Hepatocyte (in vitro differentiated cells): ENCODE data around the gene INPP4B. TPM values are rescaled to one million over a fixed set of nuclear protein-coding genes. Genes with fewer than 3 reads are reported as not detected.

Experiments
- DNase-seq: peaks from one replicate; pipeline ENCODE4 v3.0.0-alpha.2; 2016; ENCODE audit warnings: low spot score
- H2AFZ ChIP-seq: fragments of 200-600 bp; sonication (generic); 2 replicates; pipeline ENCODE4 v1.6.0; 2016; ENCODE audit warnings: antibody characterized with exemption, mild to moderate bottlenecking
- H3K27ac ChIP-seq: fragments of 200-600 bp; sonication (generic); 2 replicates; pipeline ENCODE4 v1.5.1; 2016; ENCODE audit warnings: mild to moderate bottlenecking
- H3K27me3 ChIP-seq: fragments of 200-600 bp; sonication (generic); 2 replicates; pipeline ENCODE4 v1.6.1; 2016
- H3K36me3 ChIP-seq: fragments of 200-600 bp; sonication (generic); replicated peaks from 2 replicates; pipeline ENCODE4 v1.5.1; 2016; ENCODE audit warnings: low read depth; ENCODE audit not compliant: insufficient read depth
- H3K4me1 ChIP-seq: fragments of 200-600 bp; sonication (generic); 2 replicates; pipeline ENCODE4 v1.5.1; 2016; ENCODE audit warnings: mild to moderate bottlenecking, moderate library complexity; ENCODE audit not compliant: insufficient read depth
- H3K4me2 ChIP-seq: fragments of 200-600 bp; sonication (generic); 2 replicates; pipeline ENCODE4 v1.6.0; 2016
- H3K4me3 ChIP-seq: fragments of 200-600 bp; sonication (generic); 2 replicates; pipeline ENCODE4 v1.5.1; 2016; ENCODE audit warnings: mild to moderate bottlenecking
- H3K79me2 ChIP-seq: fragments of 200-600 bp; sonication (generic); 2 replicates; pipeline ENCODE4 v1.6.0; 2017; ENCODE audit warnings: mild to moderate bottlenecking
- H3K9me2 ChIP-seq: fragments of 200-600 bp; sonication (generic); replicated peaks from 2 replicates; pipeline ENCODE4 v1.6.0; 2017; ENCODE audit warnings: mild to moderate bottlenecking; ENCODE audit not compliant: insufficient read depth
- H3K9me3 ChIP-seq: fragments of 200-600 bp; sonication (generic); 2 replicates; pipeline ENCODE4 v1.5.1; 2016; ENCODE audit warnings: low read depth, mild to moderate bottlenecking
- H4K20me1 ChIP-seq: fragments of 200-600 bp; sonication (generic); 2 replicates; pipeline ENCODE4 v1.6.0; 2016; ENCODE audit warnings: mild to moderate bottlenecking; ENCODE audit not compliant: insufficient read depth, poor library complexity, severe bottlenecking
- CTCF ChIP-seq: fragments of 200-600 bp; sonication (generic); IDR thresholded peaks from 2 replicates; pipeline ENCODE4 v1.5.1; 2016; ENCODE audit warnings: antibody characterized with exemption, mild to moderate bottlenecking; ENCODE audit not compliant: poor library complexity
- EZH2 ChIP-seq: fragments of 200-600 bp; sonication (generic); IDR thresholded peaks from 2 replicates; pipeline ENCODE4 v1.6.1; 2016; ENCODE audit warnings: antibody characterized with exemption, mild to moderate bottlenecking, borderline replicate concordance
- EZH2phosphoT487 ChIP-seq: fragments of 200-600 bp; sonication (generic); IDR thresholded peaks from one replicate; pipeline ENCODE4 v1.6.1; 2018; ENCODE audit warnings: antibody characterized with exemption, mild to moderate bottlenecking, low read depth, moderate library complexity; ENCODE audit not compliant: unreplicated experiment, severe bottlenecking
- WGBS: methylation state at CpG from one replicate; pipeline ENCODE4 v1.1.6; 2016; ENCODE audit warnings: low lambda C conversion rate; ENCODE audit errors: missing lambda C conversion rate; 5-methylcytosine and 5-hydroxymethylcytosine counted together
- polyA plus RNA-seq: library from polyadenylated mRNA; unstranded; fragments of >200 nt; fragmentation: Nextera tagmentation; extraction: Ambion mirVana; gene quantifications from 2 replicates; pipeline ENCODE4 v1.2.1, GENCODE V29; 2016
- total RNA-seq: library from RNA; depleted of rRNA; stranded (reverse); fragments of >200 nt; gene quantifications from 2 replicates; pipeline ENCODE4 v1.2.3, GENCODE V29; 2014

The INPP4B gene
- total and polyA plus RNA-seq, 2 experiments from 2014 or later: 4.2 to 7.1 TPM

- Histone ChIP-seq H3K9me3 (no peaks in the 10 kb centered on the region), H3K27me3 (no peaks in the 10 kb centered on the region), H3K4me1 (peaks cover 3% of the 10 kb centered on the region), H3K4me3 (no peak overlapping the region), H3K79me2 (no peaks in the 10 kb centered on the region), H3K27ac (peak overlapping the region; percentile 14), H2AFZ (no peak overlapping the region), H4K20me1 (no peaks in the 10 kb centered on the region), H3K9me2 (no peaks in the 10 kb centered on the region), H3K4me2 (no peak overlapping the region), H3K36me3 (no peaks in the 10 kb centered on the region)
- WGBS: 47% methylated on average over 2 of the region's 2 CpGs
- TF ChIP-seq CTCF: no peak
- no peak for TF ChIP-seq EZH2phosphoT487
- no peak for TF ChIP-seq EZH2
- peak; percentile 5 for DNase-seq
These were observed 581.1 kb downstream of the INPP4B start for GRCh38 chr4:142264961-142265360.

- no peaks in the 10 kb centered on the region for H3K36me3 ChIP-seq
- H3K9me2 ChIP-seq: no peaks in the 10 kb centered on the region
- H3K4me3 ChIP-seq: no peak overlapping the region
- no peak for DNase-seq
- no peaks in the 10 kb centered on the region for H3K27me3 ChIP-seq
- WGBS: 68% methylated on average over 2 of the region's 2 CpGs
- H3K9me3 ChIP-seq: no peaks in the 10 kb centered on the region
- no peaks in the 10 kb centered on the region for H3K79me2 ChIP-seq
- no peak overlapping the region for H3K4me2 ChIP-seq
- no peak overlapping the region for H3K27ac ChIP-seq
- no peak overlapping the region for H2AFZ ChIP-seq
- H4K20me1 ChIP-seq: no peaks in the 10 kb centered on the region
- H3K4me1 ChIP-seq: no peaks in the 10 kb centered on the region
- TF ChIP-seq EZH2phosphoT487 (no peak), EZH2 (no peak), CTCF (no peak)
These were observed 583.1 kb downstream of the INPP4B start for GRCh38 chr4:142262956-142263355.

GRCh38 chr4:142248946-142249345, 597.2 kb downstream of the INPP4B start:
- H3K27ac ChIP-seq: no peak overlapping the region
- no peaks in the 10 kb centered on the region for H3K27me3 ChIP-seq
- no peak for DNase-seq
- no peaks in the 10 kb centered on the region for H3K9me3 ChIP-seq
- no peak overlapping the region for H3K4me2 ChIP-seq
- no peak overlapping the region for H2AFZ ChIP-seq
- no peak for TF ChIP-seq EZH2
- no peak for TF ChIP-seq EZH2phosphoT487
- no peak for TF ChIP-seq CTCF
- H3K4me3 ChIP-seq: no peak overlapping the region
- no peaks in the 10 kb centered on the region for H3K4me1 ChIP-seq
- H3K36me3 ChIP-seq: no peaks in the 10 kb centered on the region
- no peaks in the 10 kb centered on the region for H3K79me2 ChIP-seq
- H4K20me1 ChIP-seq: no peaks in the 10 kb centered on the region
- H3K9me2 ChIP-seq: no peaks in the 10 kb centered on the region
- WGBS: 80% methylated on average over 1 of the region's 1 CpG

GRCh38 chr4:142243255-142243654, 602.8 kb downstream of the INPP4B start:
- TF ChIP-seq CTCF (no peak), EZH2phosphoT487 (no peak), EZH2 (no peak)
- no peaks in the 10 kb centered on the region for H4K20me1 ChIP-seq
- H2AFZ ChIP-seq: no peak overlapping the region
- no peaks in the 10 kb centered on the region for H3K79me2 ChIP-seq
- no peak for DNase-seq
- no peaks in the 10 kb centered on the region for H3K9me3 ChIP-seq
- no peak overlapping the region for H3K27ac ChIP-seq
- no peaks in the 10 kb centered on the region for H3K27me3 ChIP-seq
- H3K4me2 ChIP-seq: no peak overlapping the region
- no peaks in the 10 kb centered on the region for H3K36me3 ChIP-seq
- no peaks in the 10 kb centered on the region for H3K9me2 ChIP-seq
- no peaks in the 10 kb centered on the region for H3K4me1 ChIP-seq
- no peak overlapping the region for H3K4me3 ChIP-seq
- 74% methylated on average over 2 of the region's 2 CpGs for WGBS
